Activated CD4-positive, alpha-beta T cell treated with anti-CD3 and anti-CD28 coated beads, Interleukin-2, amount 10 ng/mL, durations not matched to agents 7 days and 5 days (primary cell): ENCODE results near the gene TAGLN. TPM values are rescaled to one million over a fixed set of nuclear protein-coding genes. Genes with fewer than 3 reads are reported as not detected.
"Not testable (repeated sequence)": the region's sequence is repeated elsewhere in the genome, so short reads cannot be mapped to it uniquely, and the experiment has no call there.

ENCODE experiments used
- CTCF ChIA-PET: fragments of 350-600 bp; sonication (Branson Sonifier 250); formaldehyde crosslinking; loops from one replicate; lab custom pipeline; 2021; ENCODE audit warnings: antibody characterized with exemption; lab: Charles Lee
- POLR2A ChIA-PET: fragments of 350-600 bp; sonication (Branson Sonifier 250); formaldehyde crosslinking; loops from one replicate; lab custom pipeline; 2021; ENCODE audit warnings: antibody characterized with exemption; lab: Charles Lee
- DNase-seq: peaks from one replicate; pipeline ENCODE4 v3.0.0-alpha.2; 2020
- H3K27ac Mint-ChIP-seq: one replicate; pipeline ENCODE4 v1.8.0; 2021; ENCODE audit warnings: mild to moderate bottlenecking, moderate library complexity, mixed read lengths
- H3K27me3 Mint-ChIP-seq: one replicate; pipeline ENCODE4 v1.8.0; 2021; ENCODE audit warnings: mixed read lengths
- H3K36me3 Mint-ChIP-seq: one replicate; pipeline ENCODE4 v1.8.0; 2021; ENCODE audit warnings: low read depth, mixed read lengths
- H3K4me1 Mint-ChIP-seq: one replicate; pipeline ENCODE4 v1.8.0; 2021; ENCODE audit warnings: mixed read lengths
- H3K4me3 Mint-ChIP-seq: one replicate; pipeline ENCODE4 v1.8.0; 2021; ENCODE audit warnings: mild to moderate bottlenecking, moderate library complexity, mixed read lengths
- H3K9me3 Mint-ChIP-seq: one replicate; pipeline ENCODE4 v1.8.0; 2021; ENCODE audit warnings: mixed read lengths
- total RNA-seq, 2 experiments: library from RNA; stranded (reverse); gene quantifications; one replicate each; pipeline ENCODE4 v1.2.3, GENCODE V29; 2021

TAGLN gene
- total RNA-seq, 2 experiments from 2014 or later: 2.0 to 3.1 TPM

DNA sequence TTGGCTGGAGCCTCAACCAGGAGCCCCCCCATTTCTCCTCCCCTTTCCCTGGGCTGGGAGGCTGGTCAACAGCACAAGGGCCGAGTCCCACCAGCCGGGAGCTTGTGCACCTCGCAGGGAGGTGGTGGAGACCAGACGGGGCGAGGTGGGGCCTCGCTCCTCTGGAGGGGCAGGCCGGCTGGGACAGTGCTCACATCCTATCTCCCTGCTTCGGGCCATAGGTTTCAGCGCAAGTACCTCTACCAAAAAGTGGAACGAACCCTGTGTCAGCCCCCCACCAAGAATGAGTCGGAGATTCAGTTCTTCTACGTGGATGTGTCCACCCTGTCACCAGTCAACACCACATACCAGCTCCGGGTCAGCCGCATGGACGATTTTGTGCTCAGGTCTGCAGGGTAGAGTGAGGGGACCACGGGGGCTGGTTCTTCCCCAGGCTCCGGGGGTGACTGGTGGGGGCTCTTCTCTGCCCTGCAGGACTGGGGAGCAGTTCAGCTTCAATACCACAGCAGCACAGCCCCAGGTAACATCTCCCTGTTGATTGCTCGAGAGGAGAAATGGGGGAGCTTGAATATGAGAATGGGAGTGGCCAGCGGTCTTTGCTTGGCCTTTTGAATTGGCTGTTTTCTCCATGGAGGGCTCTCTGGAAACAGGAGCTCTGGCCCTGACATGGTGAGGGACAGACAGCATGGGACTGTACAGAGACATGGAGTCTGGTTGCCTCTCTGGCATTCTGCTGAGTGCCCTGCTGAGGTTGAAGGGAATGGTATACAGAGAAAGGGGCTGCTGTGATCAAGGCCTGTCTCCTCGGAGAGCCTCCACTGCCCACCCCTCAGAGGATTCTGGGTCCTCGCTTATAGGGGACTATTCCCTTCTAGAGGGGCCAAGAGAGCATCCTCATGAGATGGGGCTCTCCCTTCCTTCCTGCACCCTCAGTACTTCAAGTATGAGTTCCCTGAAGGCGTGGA lies 17.3 kb upstream of the TAGLN start:
- peaks cover 29% of the 10 kb centered on the region for H3K4me1 Mint-ChIP-seq
- POLR2A ChIA-PET: no interaction called here
- H3K4me3 Mint-ChIP-seq: no peak overlapping the region
- peaks cover 2% of the 10 kb centered on the region for H3K36me3 Mint-ChIP-seq
- H3K27ac Mint-ChIP-seq: no peak overlapping the region
- CTCF ChIA-PET: interaction anchor here (0.8 to 4.5 kb wide), 10 partner anchors 9 to 439 kb away, joined by 3 to 15 read pairs (median 4); partner anchors contain the start of gene PAFAH1B2
- no peaks in the 10 kb centered on the region for H3K9me3 Mint-ChIP-seq
- H3K27me3 Mint-ChIP-seq: no peaks in the 10 kb centered on the region
- DNase-seq: no peak

DNA sequence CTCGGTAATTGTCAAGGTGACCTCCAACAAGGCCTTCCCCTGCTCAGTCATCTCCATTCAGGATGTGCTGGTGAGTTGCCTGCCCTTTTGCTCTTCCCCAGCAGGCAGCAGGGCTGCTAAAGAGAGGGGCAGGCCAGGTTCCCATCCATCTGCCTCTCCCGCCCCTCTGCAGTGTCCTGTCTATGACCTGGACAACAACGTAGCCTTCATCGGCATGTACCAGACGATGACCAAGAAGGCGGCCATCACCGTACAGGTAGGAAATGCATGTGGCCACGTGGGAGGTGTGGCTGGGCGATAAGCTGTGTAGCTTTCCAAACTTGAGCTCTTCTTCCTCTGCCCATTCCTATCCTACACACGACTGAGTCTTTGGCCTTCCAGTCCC lies 16.6 kb upstream of the TAGLN start:
- Mint-ChIP-seq H3K36me3 (peaks cover 5% of the 10 kb centered on the region), H3K4me1 (peaks cover 29% of the 10 kb centered on the region), H3K27ac (no peak overlapping the region), H3K4me3 (no peak overlapping the region), H3K27me3 (no peaks in the 10 kb centered on the region), H3K9me3 (no peaks in the 10 kb centered on the region)
- POLR2A ChIA-PET: no interaction called here
- no peak for DNase-seq
- CTCF ChIA-PET: interaction anchor here (1.3 to 4.5 kb wide), 4 partner anchors 10 to 20 kb away, joined by 3 to 15 read pairs (median 9); no protein-coding TSS in a partner anchor

DNA sequence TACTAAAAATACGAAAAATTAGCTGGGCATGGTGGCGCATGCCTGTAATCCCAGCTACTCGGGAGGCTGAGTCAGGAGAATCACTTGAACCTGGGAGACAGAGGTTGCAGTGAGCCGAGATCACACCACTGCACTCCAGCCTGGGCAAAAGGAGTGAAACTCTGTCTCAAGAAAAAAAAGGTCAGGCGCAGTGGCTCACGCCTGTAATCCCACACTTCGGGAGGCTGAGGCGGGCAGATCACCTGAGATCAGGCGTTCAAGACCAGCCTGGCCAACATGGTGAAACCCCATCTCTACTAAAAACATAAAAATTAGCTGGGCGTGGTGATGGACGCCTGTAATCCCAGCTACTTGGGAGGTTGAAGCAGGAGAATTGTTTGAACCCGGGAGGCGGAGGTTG lies 16.0 kb upstream of the TAGLN start:
- H3K36me3 Mint-ChIP-seq, H3K4me3 Mint-ChIP-seq, H3K9me3 Mint-ChIP-seq, H3K27ac Mint-ChIP-seq, DNase-seq, H3K27me3 Mint-ChIP-seq, POLR2A ChIA-PET: not testable (repeated sequence)
- CTCF ChIA-PET: interaction anchor here (1.3 to 4.2 kb wide), 2 partner anchors 11 to 20 kb away, joined by 3 to 15 read pairs; no protein-coding TSS in a partner anchor
- peaks cover 23% of the 10 kb centered on the region for H3K4me1 Mint-ChIP-seq

DNA sequence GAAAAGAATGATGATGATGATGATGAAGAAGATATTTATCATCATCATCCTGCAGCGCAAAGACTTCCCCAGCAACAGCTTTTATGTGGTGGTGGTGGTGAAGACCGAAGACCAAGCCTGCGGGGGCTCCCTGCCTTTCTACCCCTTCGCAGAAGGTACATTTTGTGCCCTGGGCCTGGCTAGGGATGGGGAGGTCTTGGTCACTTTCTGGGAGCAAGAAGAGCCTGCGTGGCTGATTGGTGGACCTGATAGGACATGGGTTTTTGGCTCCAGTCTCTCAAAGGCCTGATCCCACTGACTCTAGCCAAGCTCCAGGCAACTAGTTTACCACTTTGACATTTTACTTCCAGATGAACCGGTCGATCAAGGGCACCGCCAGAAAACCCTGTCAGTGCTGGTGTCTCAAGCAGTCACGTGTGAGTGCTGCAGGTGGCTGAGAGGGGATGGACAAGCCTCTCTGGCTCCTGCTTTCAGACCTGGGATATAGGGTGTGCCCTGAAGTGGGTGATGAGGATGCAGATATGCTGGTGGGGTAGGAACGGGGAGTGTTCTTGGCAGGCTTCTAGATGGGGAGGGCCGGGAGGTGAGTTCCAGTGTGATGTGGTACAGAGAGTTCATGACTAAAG lies 15.3 kb upstream of the TAGLN start:
- no peaks in the 10 kb centered on the region for H3K9me3 Mint-ChIP-seq
- ChIA-PET CTCF (no interaction called here), POLR2A (no interaction called here)
- no peak overlapping the region for H3K4me3 Mint-ChIP-seq
- no peak for DNase-seq
- peaks cover 5% of the 10 kb centered on the region for H3K36me3 Mint-ChIP-seq
- H3K27ac Mint-ChIP-seq: no peak overlapping the region
- no peaks in the 10 kb centered on the region for H3K27me3 Mint-ChIP-seq
- H3K4me1 Mint-ChIP-seq: peaks cover 19% of the 10 kb centered on the region

DNA sequence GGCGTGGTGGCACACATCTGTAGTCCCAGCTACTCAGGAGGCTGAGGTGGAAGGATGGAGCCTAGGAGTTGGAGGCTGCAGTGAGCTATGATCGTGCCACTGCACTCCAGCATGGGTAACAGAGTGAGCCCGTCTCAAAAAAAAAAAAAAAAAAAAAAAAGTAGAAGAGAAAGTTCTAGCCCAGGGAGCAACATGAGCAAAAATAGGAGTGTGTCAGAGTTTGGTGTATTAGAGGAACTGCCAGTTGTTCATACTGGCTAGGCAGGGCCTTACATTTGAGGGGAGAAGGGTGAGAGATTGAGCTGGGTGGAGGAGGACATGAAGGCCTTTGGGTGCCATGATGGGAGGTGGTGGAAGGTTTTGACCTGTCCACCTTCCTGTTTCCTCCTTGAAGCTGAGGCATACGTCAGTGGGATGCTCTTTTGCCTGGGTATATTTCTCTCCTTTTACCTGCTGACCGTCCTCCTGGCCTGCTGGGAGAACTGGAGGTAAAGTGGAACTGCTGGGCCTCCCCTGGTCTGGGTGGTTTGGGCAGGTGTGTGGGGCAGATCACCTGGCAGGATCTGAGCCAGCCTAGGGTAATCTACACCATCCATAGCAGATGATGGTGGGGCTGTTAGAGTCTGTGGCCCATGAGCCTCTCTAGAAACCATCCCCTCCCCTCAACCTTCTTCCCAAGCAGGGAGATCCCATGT lies 13.3 kb upstream of the TAGLN start:
- CTCF ChIA-PET: interaction anchor here (1.1 to 1.3 kb wide), 2 partner anchors 10 to 46 kb away, joined by 3 read pairs; partner anchors contain the start of gene PCSK7
- no peaks in the 10 kb centered on the region for H3K9me3 Mint-ChIP-seq
- H3K36me3 Mint-ChIP-seq: peaks cover 5% of the 10 kb centered on the region
- no peak overlapping the region for H3K4me3 Mint-ChIP-seq
- H3K27ac Mint-ChIP-seq: peak overlapping the region; percentile 7
- no peak for DNase-seq
- H3K4me1 Mint-ChIP-seq: peaks cover 5% of the 10 kb centered on the region
- POLR2A ChIA-PET: no interaction called here
- no peaks in the 10 kb centered on the region for H3K27me3 Mint-ChIP-seq

DNA sequence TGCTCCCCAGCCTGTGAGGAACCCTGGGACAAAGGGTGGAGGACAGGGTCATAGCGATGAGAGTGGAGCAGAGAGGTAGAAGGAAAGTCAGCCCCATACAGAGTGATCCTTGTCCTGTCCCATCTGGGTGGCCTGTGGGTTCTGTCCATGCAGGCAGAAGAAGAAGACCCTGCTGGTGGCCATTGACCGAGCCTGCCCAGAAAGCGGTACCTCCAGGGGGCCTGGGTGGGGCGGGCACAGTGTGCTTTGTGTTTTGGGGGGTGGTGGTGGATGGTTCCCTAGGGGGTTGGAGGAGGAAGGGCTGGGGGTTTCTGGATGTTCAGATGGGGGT lies 12.8 kb upstream of the TAGLN start:
- peaks cover 5% of the 10 kb centered on the region for H3K36me3 Mint-ChIP-seq
- no peaks in the 10 kb centered on the region for H3K9me3 Mint-ChIP-seq
- no peak for DNase-seq
- ChIA-PET CTCF (interaction anchor here (1.0 kb wide), 1 partner anchor 40 kb away, joined by 3 read pairs; no protein-coding TSS in a partner anchor), POLR2A (no interaction called here)
- no peaks in the 10 kb centered on the region for H3K27me3 Mint-ChIP-seq
- no peak overlapping the region for H3K4me3 Mint-ChIP-seq
- H3K27ac Mint-ChIP-seq: no peak overlapping the region
- no peaks in the 10 kb centered on the region for H3K4me1 Mint-ChIP-seq

DNA sequence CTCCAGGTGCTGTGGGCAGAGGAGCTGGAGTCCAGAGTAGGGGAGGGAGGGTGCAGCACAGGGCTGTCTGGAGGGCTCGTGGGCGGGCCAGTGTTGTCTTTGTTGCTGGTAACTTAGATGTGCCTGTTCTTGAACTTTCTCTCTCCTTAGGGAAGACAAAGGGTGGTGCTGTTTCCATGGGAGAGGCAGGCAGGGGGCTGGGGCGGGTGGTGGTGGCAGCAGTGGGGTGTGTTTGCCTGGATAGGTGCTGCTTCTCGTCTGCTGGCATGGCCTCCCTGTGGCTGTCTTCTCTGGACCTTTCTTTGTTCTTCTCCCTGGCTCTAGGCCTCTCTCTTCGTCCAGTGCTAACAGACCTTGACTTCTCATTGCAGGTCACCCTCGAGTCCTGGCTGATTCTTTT lies 12.2 kb upstream of the TAGLN start:
- no peak for DNase-seq
- ChIA-PET CTCF (interaction anchor here (1.0 kb wide), 1 partner anchor 39 kb away, joined by 3 read pairs; no protein-coding TSS in a partner anchor), POLR2A (no interaction called here)
- H3K4me3 Mint-ChIP-seq: no peak overlapping the region
- no peak overlapping the region for H3K27ac Mint-ChIP-seq
- no peaks in the 10 kb centered on the region for H3K27me3 Mint-ChIP-seq
- peaks cover 5% of the 10 kb centered on the region for H3K36me3 Mint-ChIP-seq
- no peaks in the 10 kb centered on the region for H3K4me1 Mint-ChIP-seq
- H3K9me3 Mint-ChIP-seq: no peaks in the 10 kb centered on the region

DNA sequence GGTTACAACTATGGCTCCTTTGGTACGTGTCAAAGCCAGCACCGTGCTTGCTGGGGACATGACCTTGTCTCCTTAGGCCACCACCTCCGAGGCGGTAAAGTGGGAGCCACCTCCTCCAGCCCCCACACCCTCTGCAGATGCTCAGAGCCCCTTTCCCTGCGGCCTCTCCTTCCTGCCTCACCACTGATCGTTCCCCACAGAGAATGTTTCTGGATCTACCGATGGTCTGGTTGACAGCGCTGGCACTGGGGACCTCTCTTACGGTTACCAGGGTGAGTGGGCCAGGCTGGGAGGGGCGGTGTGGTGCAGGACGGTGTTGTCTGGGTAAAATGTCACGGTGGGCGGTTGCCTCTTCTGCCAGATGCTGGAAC lies 11.8 kb upstream of the TAGLN start:
- H3K4me3 Mint-ChIP-seq: no peak overlapping the region
- H3K27ac Mint-ChIP-seq: no peak overlapping the region
- H3K9me3 Mint-ChIP-seq: no peaks in the 10 kb centered on the region
- ChIA-PET CTCF (interaction anchor here (1.0 kb wide), 1 partner anchor 39 kb away, joined by 3 read pairs; no protein-coding TSS in a partner anchor), POLR2A (no interaction called here)
- H3K36me3 Mint-ChIP-seq: peaks cover 5% of the 10 kb centered on the region
- no peaks in the 10 kb centered on the region for H3K4me1 Mint-ChIP-seq
- H3K27me3 Mint-ChIP-seq: no peaks in the 10 kb centered on the region
- DNase-seq: no peak

DNA sequence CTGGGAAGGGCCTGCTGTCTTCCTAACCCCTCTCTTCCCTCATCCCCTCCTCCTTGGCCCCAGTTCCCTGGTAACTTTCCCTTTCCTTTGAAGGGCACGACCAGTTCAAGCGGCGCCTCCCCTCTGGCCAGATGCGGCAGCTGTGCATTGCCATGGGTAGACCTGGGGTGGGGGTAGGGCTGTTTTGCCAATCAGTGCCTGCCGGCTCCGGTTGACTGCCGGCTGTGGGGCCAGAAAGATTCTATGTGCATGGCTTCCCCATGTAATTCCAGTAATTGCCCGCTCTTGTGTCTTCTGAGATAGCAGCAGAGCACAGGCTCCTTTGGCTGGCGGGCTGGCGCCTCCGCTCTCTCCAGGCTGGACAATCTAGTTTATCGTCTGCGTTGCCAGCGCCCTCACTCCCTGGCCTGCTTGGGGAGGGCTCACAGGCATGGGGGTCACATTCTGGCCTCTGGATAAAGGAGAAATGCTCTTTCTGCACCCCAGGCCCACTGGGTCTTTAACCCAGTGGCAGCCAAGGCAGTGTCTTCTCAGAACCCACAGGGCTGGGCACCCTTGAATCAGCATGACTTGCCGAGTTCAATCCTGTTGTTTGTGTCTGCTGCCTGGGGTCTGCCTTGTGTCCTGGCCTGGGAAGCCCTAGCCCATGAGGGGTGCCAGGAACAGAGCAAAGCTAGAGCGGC lies 11.2 kb upstream of the TAGLN start:
- H3K36me3 Mint-ChIP-seq: peaks cover 2% of the 10 kb centered on the region
- H3K4me1 Mint-ChIP-seq: peaks cover 2% of the 10 kb centered on the region
- no peak overlapping the region for H3K4me3 Mint-ChIP-seq
- H3K27me3 Mint-ChIP-seq: no peaks in the 10 kb centered on the region
- H3K27ac Mint-ChIP-seq: no peak overlapping the region
- no peaks in the 10 kb centered on the region for H3K9me3 Mint-ChIP-seq
- POLR2A ChIA-PET: no interaction called here
- DNase-seq: no peak
- CTCF ChIA-PET: interaction anchor here (1.2 kb wide), 1 partner anchor 8 kb away, joined by 4 read pairs; no protein-coding TSS in a partner anchor

DNA sequence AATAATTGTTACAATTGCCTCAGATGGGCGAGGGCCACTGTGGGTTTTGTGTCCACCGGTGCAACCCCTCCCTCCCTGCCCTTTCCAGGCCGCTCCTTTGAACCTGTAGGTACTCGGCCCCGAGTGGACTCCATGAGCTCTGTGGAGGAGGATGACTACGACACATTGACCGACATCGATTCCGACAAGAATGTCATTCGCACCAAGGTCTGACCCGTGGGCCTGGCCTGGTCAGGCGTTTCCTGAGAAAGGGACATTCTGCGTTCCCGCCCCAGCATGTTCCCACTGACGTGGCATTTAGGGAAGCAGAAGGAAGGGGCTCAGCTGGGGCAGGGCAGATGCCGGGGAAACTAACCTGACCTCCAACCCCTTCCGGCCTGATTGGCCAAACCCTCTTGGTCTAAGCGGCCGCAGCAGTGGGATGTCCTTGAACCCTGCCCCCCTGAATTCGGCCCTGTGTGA lies 10.5 kb upstream of the TAGLN start:
- CTCF ChIA-PET: interaction anchor here (1.2 kb wide), 1 partner anchor 8 kb away, joined by 4 read pairs; no protein-coding TSS in a partner anchor
- H3K9me3 Mint-ChIP-seq: no peaks in the 10 kb centered on the region
- no peak overlapping the region for H3K4me3 Mint-ChIP-seq
- H3K27ac Mint-ChIP-seq: no peak overlapping the region
- H3K27me3 Mint-ChIP-seq: no peaks in the 10 kb centered on the region
- DNase-seq: no peak
- H3K36me3 Mint-ChIP-seq: peaks cover 2% of the 10 kb centered on the region
- POLR2A ChIA-PET: no interaction called here
- peaks cover 3% of the 10 kb centered on the region for H3K4me1 Mint-ChIP-seq

DNA sequence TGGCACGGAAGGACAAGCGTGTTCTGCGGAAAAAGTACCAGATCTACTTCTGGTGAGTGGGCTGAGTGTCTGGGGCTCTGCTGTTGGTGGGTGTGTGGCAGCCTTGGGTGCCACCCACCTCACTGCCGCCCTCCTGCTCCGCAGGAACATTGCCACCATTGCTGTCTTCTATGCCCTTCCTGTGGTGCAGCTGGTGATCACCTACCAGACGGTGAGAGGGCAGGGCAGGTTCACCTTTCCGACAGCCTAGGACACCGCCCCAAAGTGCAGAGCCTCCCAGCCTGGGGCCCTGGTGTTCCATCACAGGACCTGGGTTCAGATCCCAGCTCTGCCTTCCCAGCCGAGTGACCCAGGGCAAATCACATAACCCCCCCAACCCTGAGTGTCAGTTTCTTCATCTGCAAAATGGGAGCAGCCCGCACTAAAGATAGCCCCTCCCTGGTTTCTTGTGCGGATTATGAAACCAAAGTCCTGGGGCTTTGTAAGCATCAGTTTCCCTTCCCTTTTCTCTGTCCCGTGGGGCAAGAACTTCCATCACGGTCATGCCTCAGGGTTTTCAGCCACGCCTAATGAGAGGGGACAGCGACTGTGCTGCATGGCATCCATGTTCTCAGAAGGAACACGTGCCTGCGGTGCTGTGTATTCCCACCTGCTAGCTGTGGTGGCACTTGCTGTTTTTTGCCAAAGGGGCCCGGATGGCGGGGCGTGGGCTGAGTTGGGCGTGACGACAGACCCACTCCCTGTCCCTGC lies 9.8 kb upstream of the TAGLN start:
- ChIA-PET POLR2A (no interaction called here), CTCF (interaction anchor here (0.5 to 1.2 kb wide), 2 partner anchors 9 to 158 kb away, joined by 4 read pairs; no protein-coding TSS in a partner anchor)
- no peaks in the 10 kb centered on the region for H3K9me3 Mint-ChIP-seq
- peaks cover 2% of the 10 kb centered on the region for H3K36me3 Mint-ChIP-seq
- peaks cover 3% of the 10 kb centered on the region for H3K4me1 Mint-ChIP-seq
- H3K27me3 Mint-ChIP-seq: no peaks in the 10 kb centered on the region
- no peak for DNase-seq
- H3K27ac Mint-ChIP-seq: no peak overlapping the region
- no peak overlapping the region for H3K4me3 Mint-ChIP-seq
